ENCODE measurements around the gene VPS16. TPM values are rescaled to one million over a fixed set of nuclear protein-coding genes. Genes with fewer than 3 reads are reported as not detected.

Gene VPS16
- total and polyA plus RNA-seq, 2 of the 13 experiments (the other 11 are each of a cell fraction or from before 2014, with no cell fraction given): 34.2 to 35.4 TPM

DNA sequence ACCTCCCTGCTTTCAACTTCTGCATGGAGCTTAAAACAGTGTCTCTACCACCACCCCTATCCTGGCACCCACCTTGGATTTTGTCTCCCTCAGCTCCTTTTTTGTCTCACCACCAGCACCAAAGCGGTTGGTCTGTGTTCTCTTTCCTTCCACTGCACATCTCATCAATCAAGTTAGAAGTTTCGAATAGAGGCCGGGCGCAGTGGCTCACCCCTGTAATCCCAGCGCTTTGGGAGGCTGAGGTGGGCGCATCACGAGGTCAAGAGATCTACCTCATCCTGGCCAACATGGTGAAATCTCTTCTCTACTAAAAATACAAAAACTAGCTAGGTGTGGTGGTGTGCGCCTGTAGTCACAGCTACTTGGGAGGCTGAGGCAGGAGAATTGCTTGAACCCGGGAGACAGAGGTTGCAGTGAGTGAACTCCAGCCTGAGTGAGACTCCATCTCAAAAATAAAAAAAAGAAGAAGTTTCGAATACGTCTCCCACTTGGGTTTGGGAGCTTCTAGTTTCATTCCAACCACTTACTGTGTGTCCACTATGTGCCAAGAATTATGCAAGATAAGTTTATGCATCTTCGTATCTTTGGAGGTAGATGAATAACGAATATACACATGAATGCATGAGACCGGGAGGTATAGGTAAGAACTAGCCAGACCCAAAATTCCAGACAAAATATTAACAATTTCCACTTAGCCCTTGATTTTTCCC, 6.0 kb upstream of the VPS16 start:
- Histone ChIP-seq H2AFZ (ENCODE audit: low read length) (no peak overlapping the region), H3K79me2 (ENCODE audit: insufficient read depth, low read length) (peaks cover 4% of the 10 kb centered on the region), H4K20me1 (ENCODE audit: insufficient read depth, low read length) (no peaks in the 10 kb centered on the region), H3K27ac (ENCODE audit: extremely low read length, insufficient read depth, low read length) (no peak overlapping the region), H3K4me3 (replicated peaks in 1 of 3; ENCODE audit: insufficient read depth in 1 of 3, low read depth in 2 of 3, low read length in 3 of 3) (no peak overlapping the region), H3K4me2 (ENCODE audit: low read depth, low read length) (no peak overlapping the region), H3K27me3 (ENCODE audit: control insufficient read depth in 1 of 2, insufficient read depth in 2 of 2, low read length in 2 of 2) (no peaks in the 10 kb centered on the region), H3K9me3 (ENCODE audit: low read length) (no peaks in the 10 kb centered on the region), H3K4me1 (ENCODE audit: insufficient read depth, low read length) (peaks cover 23% of the 10 kb centered on the region), H3K9ac (ENCODE audit: insufficient read depth, low read depth, low read length) (no peak overlapping the region), H3K36me3 (replicated peaks in 1 of 2; ENCODE audit: control insufficient read depth in 1 of 2, insufficient read depth in 2 of 2, low read length in 2 of 2) (peaks cover 4 to 11% of the 10 kb centered on the region in 2 experiments; a peak in 3 of 5 replicates)
- in situ Hi-C loops (cut with HindIII; ENCODE audit: extremely low pct_ligation_motif_present, low pct_unique_long_range_greater_than_20kb): no loop called here
- CTCF ChIA-PET (ENCODE audit: low intra/inter-chr PET ratio, low total read pairs): no interaction called here
- ATAC-seq (no peak), DNase-seq (ENCODE audit: low spot score) (no peak), FAIRE-seq (no peak)
- intact Hi-C loops (cut with micrococcal nuclease; ENCODE audit: unreplicated experiment): no loop called here
- POLR2A ChIA-PET: no interaction called here
- WGBS (ENCODE audit: low lambda C conversion rate): 98% methylated on average over 14 of the region's 14 CpGs
- BruUV-seq (replicated peaks): no TSS peak
- TF ChIP-seq ZNF766 (CRISPR knock-in tag; IDR thresholded peaks at IDR 0.05; ENCODE audit: borderline replicate concordance) (no peak), ZNF781 (CRISPR knock-in tag; IDR thresholded peaks at IDR 0.05; ENCODE audit: borderline replicate concordance, not compliant biosample characterization) (no peak), JARID2 (CRISPR knock-in tag; IDR thresholded peaks at IDR 0.05; ENCODE audit: insufficient replicate concordance) (no peak), ZNF674 (CRISPR knock-in tag; IDR thresholded peaks at IDR 0.05; ENCODE audit: low read depth) (no peak), MTF1 (CRISPR knock-in tag; IDR thresholded peaks at IDR 0.05) (no peak), SNRNP70 (IDR thresholded peaks at IDR 0.05; ENCODE audit: low read depth, low read length) (no peak), CC2D1A (CRISPR knock-in tag; IDR thresholded peaks at IDR 0.05) (no peak), KMT2A (CRISPR knock-in tag; IDR thresholded peaks at IDR 0.05) (no peak), ZNF790 (CRISPR knock-in tag; IDR thresholded peaks at IDR 0.05; ENCODE audit: borderline replicate concordance) (no peak), ZNF333 (CRISPR knock-in tag; IDR thresholded peaks at IDR 0.05; ENCODE audit: borderline replicate concordance) (no peak), MZF1 (CRISPR knock-in tag; IDR thresholded peaks at IDR 0.05; ENCODE audit: borderline replicate concordance) (no peak), RFX5 (IDR thresholded peaks at IDR 0.05; ENCODE audit: low read depth, low read length) (no peak), SRSF1 (optimal IDR thresholded peaks at IDR 0.05; ENCODE audit: low read depth, low read length) (no peak), HNRNPLL (IDR thresholded peaks at IDR 0.05; ENCODE audit: low read depth, low read length, poor library complexity, severe bottlenecking) (no peak)
- TF ChIP-seq, protein P1, sequence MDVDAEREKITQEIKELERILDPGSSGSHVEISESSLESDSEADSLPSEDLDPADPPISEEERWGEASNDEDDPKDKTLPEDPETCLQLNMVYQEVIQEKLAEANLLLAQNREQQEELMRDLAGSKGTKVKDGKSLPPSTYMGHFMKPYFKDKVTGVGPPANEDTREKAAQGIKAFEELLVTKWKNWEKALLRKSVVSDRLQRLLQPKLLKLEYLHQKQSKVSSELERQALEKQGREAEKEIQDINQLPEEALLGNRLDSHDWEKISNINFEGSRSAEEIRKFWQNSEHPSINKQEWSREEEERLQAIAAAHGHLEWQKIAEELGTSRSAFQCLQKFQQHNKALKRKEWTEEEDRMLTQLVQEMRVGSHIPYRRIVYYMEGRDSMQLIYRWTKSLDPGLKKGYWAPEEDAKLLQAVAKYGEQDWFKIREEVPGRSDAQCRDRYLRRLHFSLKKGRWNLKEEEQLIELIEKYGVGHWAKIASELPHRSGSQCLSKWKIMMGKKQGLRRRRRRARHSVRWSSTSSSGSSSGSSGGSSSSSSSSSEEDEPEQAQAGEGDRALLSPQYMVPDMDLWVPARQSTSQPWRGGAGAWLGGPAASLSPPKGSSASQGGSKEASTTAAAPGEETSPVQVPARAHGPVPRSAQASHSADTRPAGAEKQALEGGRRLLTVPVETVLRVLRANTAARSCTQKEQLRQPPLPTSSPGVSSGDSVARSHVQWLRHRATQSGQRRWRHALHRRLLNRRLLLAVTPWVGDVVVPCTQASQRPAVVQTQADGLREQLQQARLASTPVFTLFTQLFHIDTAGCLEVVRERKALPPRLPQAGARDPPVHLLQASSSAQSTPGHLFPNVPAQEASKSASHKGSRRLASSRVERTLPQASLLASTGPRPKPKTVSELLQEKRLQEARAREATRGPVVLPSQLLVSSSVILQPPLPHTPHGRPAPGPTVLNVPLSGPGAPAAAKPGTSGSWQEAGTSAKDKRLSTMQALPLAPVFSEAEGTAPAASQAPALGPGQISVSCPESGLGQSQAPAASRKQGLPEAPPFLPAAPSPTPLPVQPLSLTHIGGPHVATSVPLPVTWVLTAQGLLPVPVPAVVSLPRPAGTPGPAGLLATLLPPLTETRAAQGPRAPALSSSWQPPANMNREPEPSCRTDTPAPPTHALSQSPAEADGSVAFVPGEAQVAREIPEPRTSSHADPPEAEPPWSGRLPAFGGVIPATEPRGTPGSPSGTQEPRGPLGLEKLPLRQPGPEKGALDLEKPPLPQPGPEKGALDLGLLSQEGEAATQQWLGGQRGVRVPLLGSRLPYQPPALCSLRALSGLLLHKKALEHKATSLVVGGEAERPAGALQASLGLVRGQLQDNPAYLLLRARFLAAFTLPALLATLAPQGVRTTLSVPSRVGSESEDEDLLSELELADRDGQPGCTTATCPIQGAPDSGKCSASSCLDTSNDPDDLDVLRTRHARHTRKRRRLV (CRISPR knock-in tag; IDR thresholded peaks at IDR 0.05): no peak
- TF ChIP-seq, protein P2, sequence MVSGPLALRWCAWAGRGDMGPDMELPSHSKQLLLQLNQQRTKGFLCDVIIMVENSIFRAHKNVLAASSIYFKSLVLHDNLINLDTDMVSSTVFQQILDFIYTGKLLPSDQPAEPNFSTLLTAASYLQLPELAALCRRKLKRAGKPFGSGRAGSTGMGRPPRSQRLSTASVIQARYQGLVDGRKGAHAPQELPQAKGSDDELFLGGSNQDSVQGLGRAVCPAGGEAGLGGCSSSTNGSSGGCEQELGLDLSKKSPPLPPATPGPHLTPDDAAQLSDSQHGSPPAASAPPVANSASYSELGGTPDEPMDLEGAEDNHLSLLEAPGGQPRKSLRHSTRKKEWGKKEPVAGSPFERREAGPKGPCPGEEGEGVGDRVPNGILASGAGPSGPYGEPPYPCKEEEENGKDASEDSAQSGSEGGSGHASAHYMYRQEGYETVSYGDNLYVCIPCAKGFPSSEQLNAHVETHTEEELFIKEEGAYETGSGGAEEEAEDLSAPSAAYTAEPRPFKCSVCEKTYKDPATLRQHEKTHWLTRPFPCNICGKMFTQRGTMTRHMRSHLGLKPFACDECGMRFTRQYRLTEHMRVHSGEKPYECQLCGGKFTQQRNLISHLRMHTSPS (CRISPR knock-in tag; IDR thresholded peaks at IDR 0.05; ENCODE audit: low read depth): no peak
- TF ChIP-seq, protein P3, sequence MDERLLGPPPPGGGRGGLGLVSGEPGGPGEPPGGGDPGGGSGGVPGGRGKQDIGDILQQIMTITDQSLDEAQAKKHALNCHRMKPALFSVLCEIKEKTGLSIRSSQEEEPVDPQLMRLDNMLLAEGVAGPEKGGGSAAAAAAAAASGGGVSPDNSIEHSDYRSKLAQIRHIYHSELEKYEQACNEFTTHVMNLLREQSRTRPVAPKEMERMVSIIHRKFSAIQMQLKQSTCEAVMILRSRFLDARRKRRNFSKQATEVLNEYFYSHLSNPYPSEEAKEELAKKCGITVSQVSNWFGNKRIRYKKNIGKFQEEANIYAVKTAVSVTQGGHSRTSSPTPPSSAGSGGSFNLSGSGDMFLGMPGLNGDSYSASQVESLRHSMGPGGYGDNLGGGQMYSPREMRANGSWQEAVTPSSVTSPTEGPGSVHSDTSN (CRISPR knock-in tag; IDR thresholded peaks at IDR 0.05): no peak

Data from HepG2 (cell line).